SU-DHL-6 (cell line): ENCODE data around the gene CDIPT.

Experiments used
- H2AFZ ChIP-seq: fragments of 200-600 bp; sonication (generic); 2 replicates; pipeline ENCODE4 v1.6.1; 2014; ENCODE audit warnings: low read depth, mild to moderate bottlenecking, moderate library complexity, mixed read lengths, antibody characterized with exemption, low read length; ENCODE audit not compliant: severe bottlenecking
- H3F3A ChIP-seq: fragments of 200-600 bp; shearing (Covaris generic); 2 replicates; pipeline ENCODE4 v1.6.0; 2016; ENCODE audit warnings: antibody characterized with exemption, mild to moderate bottlenecking; ENCODE audit not compliant: insufficient read depth
- H3K27ac ChIP-seq: fragments of 200-600 bp; sonication (generic); 2 replicates; pipeline ENCODE4 v1.5.1; 2016; ENCODE audit warnings: low read depth, mild to moderate bottlenecking, low read length, moderate library complexity, mixed read lengths
- H3K27me3 ChIP-seq: fragments of 200-600 bp; sonication (generic), shearing (Covaris generic); 2 replicates; pipeline ENCODE4 v1.6.0; 2014; ENCODE audit warnings: mild to moderate bottlenecking, low read length
- H3K36me3 ChIP-seq: fragments of 200-600 bp; sonication (generic); 2 replicates; pipeline ENCODE4 v1.6.1; 2014; ENCODE audit warnings: mild to moderate bottlenecking, low read length, mixed read lengths
- H3K4me2 ChIP-seq: fragments of 300-600, 200-600 bp; shearing (Covaris generic), sonication (generic); 2 replicates; pipeline ENCODE4 v1.6.0; 2014; ENCODE audit warnings: low read length, low read depth, mild to moderate bottlenecking; ENCODE audit not compliant: poor library complexity, severe bottlenecking
- H3K4me3 ChIP-seq: fragments of 200-600 bp; sonication (generic); 2 replicates; pipeline ENCODE4 v1.5.1; 2014; ENCODE audit warnings: antibody characterized with exemption, low read length, mild to moderate bottlenecking, mixed read lengths; ENCODE audit not compliant: insufficient read depth, poor library complexity, severe bottlenecking
- H3K79me2 ChIP-seq: fragments of 200-600 bp; sonication (generic); 2 replicates; pipeline ENCODE4 v1.6.1; 2014; ENCODE audit warnings: mild to moderate bottlenecking, low read length, moderate library complexity; ENCODE audit not compliant: insufficient read depth
- H3K9ac ChIP-seq: fragments of 200-600 bp; sonication (generic); 2 replicates; pipeline ENCODE4 v1.7.0; 2014; ENCODE audit warnings: mild to moderate bottlenecking, low read length
- H3K9me2 ChIP-seq: fragments of 200-600 bp; sonication (generic); replicated peaks from 2 replicates; pipeline ENCODE4 v1.6.1; 2014; ENCODE audit warnings: low read length; ENCODE audit not compliant: insufficient read depth
- H3K9me3 ChIP-seq: fragments of 200-600 bp; sonication (generic); 2 replicates; pipeline ENCODE4 v1.6.1; 2014; ENCODE audit warnings: low read length, mixed read lengths; ENCODE audit not compliant: insufficient read depth
- H4K20me1 ChIP-seq: fragments of 200-600 bp; sonication (generic); 2 replicates; pipeline ENCODE4 v1.6.1; 2014; ENCODE audit warnings: low read depth, mild to moderate bottlenecking, antibody characterized with exemption, low read length, moderate library complexity, mixed read lengths
- EZH2phosphoT487 ChIP-seq: fragments of 200-600 bp; sonication (generic), shearing (Covaris generic); conservative IDR thresholded peaks from 2 replicates; pipeline ENCODE4 v1.6.1; 2018; ENCODE audit warnings: mild to moderate bottlenecking, antibody characterized with exemption, low read length, moderate library complexity, mixed read lengths
- TF ChIP-seq, protein P1 (sequence below): fragments of 200-600 bp; sonication (generic); IDR thresholded peaks from one replicate; pipeline ENCODE4 v1.5.1; 2017; ENCODE audit warnings: antibody characterized with exemption, mild to moderate bottlenecking, low read length, moderate library complexity; ENCODE audit not compliant: insufficient read depth, poor library complexity, severe bottlenecking

The CDIPT gene

DNA sequence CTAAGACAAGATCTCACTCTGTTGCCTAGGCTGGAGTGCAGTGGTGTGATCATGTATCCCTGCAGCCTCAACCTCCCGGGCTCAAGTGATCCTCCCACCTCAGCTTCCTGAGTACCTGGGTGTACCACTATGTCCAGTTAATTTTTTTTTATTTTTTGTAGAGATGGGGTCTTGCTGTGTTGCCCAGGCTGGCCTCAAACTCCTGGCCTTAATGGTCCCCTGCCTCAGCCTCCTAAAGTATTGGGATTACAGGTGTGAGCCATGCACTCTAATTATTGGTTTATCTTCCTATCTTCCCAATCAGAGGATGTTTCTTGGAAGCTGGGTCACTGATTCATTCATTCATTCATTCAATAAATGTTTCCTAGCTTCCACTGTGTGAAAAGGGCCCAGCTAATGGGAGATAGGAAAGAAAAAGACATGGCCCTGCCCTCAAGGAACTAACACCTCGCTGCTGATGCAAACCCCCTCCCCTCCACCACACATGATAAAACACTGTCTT lies 45.7 kb upstream of the CDIPT start:
- Histone ChIP-seq H3K4me2 (no peak overlapping the region), H3K27me3 (no peaks in the 10 kb centered on the region), H3K36me3 (no peaks in the 10 kb centered on the region), H3K9me2 (no peaks in the 10 kb centered on the region), H3K9me3 (no peaks in the 10 kb centered on the region), H4K20me1 (no peaks in the 10 kb centered on the region), H2AFZ (no peak overlapping the region), H3F3A (no peaks in the 10 kb centered on the region), H3K79me2 (no peaks in the 10 kb centered on the region), H3K27ac (no peak overlapping the region), H3K4me3 (no peak overlapping the region), H3K9ac (no peak overlapping the region)
- no peak for TF ChIP-seq EZH2phosphoT487
- TF ChIP-seq, protein P1, sequence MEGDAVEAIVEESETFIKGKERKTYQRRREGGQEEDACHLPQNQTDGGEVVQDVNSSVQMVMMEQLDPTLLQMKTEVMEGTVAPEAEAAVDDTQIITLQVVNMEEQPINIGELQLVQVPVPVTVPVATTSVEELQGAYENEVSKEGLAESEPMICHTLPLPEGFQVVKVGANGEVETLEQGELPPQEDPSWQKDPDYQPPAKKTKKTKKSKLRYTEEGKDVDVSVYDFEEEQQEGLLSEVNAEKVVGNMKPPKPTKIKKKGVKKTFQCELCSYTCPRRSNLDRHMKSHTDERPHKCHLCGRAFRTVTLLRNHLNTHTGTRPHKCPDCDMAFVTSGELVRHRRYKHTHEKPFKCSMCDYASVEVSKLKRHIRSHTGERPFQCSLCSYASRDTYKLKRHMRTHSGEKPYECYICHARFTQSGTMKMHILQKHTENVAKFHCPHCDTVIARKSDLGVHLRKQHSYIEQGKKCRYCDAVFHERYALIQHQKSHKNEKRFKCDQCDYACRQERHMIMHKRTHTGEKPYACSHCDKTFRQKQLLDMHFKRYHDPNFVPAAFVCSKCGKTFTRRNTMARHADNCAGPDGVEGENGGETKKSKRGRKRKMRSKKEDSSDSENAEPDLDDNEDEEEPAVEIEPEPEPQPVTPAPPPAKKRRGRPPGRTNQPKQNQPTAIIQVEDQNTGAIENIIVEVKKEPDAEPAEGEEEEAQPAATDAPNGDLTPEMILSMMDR, result no peak

DNA sequence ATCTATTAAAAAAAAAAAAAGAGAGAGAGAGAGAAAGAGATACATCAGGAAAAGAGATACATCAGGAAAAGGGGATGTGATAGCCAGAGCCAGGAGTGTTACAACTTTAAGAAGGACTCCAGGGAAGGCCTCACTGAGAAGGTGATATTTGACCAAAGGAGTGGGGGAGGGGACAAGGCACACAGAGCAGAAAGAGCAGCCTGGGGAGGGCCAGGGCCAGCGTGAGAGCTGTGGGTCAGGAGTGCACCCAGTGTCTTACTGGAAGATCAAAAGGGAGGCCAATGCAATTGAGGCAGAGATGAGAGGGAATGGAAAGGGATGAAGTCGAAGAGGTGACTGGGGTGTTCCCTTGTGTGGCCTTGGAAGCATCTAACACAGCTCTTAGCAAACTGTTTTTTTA lies 44.9 kb upstream of the CDIPT start:
- no peak for TF ChIP-seq EZH2phosphoT487
- TF ChIP-seq, protein P1, result no peak
- Histone ChIP-seq H2AFZ (no peak overlapping the region), H3K9ac (no peak overlapping the region), H3K27ac (no peak overlapping the region), H3K79me2 (no peaks in the 10 kb centered on the region), H4K20me1 (no peaks in the 10 kb centered on the region), H3K4me2 (no peak overlapping the region), H3K36me3 (no peaks in the 10 kb centered on the region), H3K27me3 (no peaks in the 10 kb centered on the region), H3K9me2 (no peaks in the 10 kb centered on the region), H3K9me3 (no peaks in the 10 kb centered on the region), H3K4me3 (no peak overlapping the region), H3F3A (no peaks in the 10 kb centered on the region)

DNA sequence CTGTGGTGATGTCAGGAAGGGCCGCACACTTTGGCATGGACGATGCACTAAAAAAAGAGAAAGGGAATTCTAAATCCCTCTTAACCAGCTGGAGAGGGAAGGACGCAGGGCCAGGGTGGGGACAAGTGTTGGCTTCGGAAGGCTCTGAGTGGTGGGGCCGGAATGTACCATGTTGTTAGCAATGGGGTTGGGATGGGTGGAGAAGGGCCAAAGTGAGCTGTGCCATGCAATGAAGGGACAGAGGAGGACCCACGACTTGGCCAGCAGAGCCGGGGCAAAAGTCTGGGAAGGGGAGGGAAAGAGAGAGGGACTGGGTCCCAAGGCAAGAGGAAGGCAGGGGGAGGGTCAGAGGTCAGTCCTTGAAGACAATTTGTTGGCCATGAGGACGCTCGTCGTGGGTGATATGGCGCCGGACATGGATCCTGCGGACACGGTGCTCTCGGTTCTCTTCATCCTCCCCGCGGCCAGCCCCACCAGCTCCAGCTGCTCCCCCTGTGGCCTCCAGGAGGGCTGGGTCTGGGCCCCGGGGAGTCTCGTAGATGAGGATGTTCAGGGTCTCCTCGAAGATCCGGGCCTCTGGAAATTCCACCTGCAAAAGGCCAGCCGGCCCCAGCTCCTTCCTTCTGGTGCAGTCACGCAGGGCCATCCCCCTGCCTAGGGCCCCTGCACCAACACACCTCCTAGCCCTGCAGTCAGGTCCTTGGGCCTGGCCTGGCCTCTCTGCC lies 43.7 kb upstream of the CDIPT start:
- Histone ChIP-seq H3K4me2 (no peak overlapping the region), H2AFZ (no peak overlapping the region), H3K9me2 (no peaks in the 10 kb centered on the region), H3K9ac (no peak overlapping the region), H3K9me3 (no peaks in the 10 kb centered on the region), H3K4me3 (no peak overlapping the region), H3K27me3 (no peaks in the 10 kb centered on the region), H3K27ac (no peak overlapping the region), H3K36me3 (no peaks in the 10 kb centered on the region), H3K79me2 (no peaks in the 10 kb centered on the region), H4K20me1 (no peaks in the 10 kb centered on the region), H3F3A (no peaks in the 10 kb centered on the region)
- TF ChIP-seq, protein P1, result no peak
- TF ChIP-seq EZH2phosphoT487, result no peak
